ENCODE results near the gene TOLLIP.

TOLLIP gene

GRCh38 chr11:1241706-1242105 is 67.7 kb downstream of the TOLLIP start:
- TF ChIP-seq CTCF (IDR thresholded peaks at IDR 0.05; ENCODE audit: low read depth, low read length), result no peak
- H3K4me3 ChIP-seq (ENCODE audit: low read depth, low read length), result no peak overlapping the region

GRCh38 chr11:1240771-1241170 is 68.7 kb downstream of the TOLLIP start:
- no peak for TF ChIP-seq CTCF (IDR thresholded peaks at IDR 0.05; ENCODE audit: low read depth, low read length)
- no peak overlapping the region for H3K4me3 ChIP-seq (ENCODE audit: low read depth, low read length)

- H3K4me3 ChIP-seq (ENCODE audit: low read depth, low read length), result no peak overlapping the region
- no peak for TF ChIP-seq CTCF (IDR thresholded peaks at IDR 0.05; ENCODE audit: low read depth, low read length)
Measured at GRCh38 chr11:1239596-1240205, 69.7 kb downstream of the TOLLIP start.

DNA sequence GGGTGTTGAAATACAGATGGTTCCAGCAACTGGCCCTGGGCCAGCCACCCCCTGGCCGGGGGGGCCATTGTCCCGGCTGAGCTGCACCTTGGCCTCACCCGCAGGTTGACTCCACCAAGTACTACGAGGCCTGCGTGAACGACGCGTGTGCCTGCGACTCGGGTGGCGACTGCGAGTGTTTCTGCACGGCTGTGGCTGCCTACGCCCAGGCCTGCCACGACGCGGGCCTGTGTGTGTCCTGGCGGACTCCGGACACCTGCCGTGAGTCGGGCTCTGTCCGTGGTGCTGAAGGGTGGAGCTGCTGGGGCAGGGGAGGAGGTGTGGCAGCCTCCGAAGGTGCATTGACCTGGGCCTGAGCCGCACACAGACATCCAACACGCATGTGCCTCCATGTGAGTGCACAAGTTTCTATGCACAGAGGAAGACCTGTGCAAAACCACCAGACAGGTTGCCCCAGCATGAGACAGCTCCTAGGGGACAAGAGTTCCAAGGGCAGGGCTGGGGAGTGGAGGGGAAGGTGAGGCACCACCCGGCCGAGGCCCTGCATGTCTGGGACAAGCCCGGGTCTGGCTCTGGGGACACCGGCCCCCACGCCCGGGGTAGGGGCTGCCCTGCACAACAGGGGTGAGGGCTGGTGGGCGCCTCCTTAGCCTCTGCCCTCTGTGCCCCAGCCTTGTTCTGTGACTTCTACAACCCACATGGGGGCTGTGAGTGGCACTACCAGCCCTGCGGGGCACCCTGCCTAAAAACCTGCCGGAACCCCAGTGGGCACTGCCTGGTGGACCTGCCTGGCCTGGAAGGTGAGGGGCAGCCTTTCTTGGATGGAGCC is 70.5 kb downstream of the TOLLIP start:
- no peak overlapping the region for H3K4me3 ChIP-seq (ENCODE audit: low read depth, low read length)
- TF ChIP-seq CTCF (IDR thresholded peaks at IDR 0.05; ENCODE audit: low read depth, low read length), result no peak

DNA sequence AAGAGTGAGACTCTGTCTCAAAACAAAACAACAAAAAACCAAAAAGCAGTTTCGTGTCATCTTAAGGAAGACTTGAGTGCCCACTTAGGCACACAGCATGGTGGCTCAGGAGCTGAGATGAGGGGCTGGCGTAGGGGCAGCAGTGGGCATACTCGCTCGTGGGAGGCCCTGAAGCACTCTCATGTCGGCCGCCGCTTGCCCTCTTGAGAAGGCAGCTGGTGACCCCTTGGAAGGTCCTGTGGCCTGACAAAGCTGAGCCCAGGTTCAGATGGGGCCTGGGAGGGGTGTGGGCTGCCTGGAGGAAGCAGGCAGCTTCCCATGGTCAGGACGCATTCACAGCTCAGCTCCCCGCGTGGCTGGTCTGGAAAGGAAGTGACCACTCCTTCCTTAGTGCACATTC is 71.6 kb downstream of the TOLLIP start:
- TF ChIP-seq CTCF (IDR thresholded peaks at IDR 0.05; ENCODE audit: low read depth, low read length), result no peak
- no peak overlapping the region for H3K4me3 ChIP-seq (ENCODE audit: low read depth, low read length)

DNA sequence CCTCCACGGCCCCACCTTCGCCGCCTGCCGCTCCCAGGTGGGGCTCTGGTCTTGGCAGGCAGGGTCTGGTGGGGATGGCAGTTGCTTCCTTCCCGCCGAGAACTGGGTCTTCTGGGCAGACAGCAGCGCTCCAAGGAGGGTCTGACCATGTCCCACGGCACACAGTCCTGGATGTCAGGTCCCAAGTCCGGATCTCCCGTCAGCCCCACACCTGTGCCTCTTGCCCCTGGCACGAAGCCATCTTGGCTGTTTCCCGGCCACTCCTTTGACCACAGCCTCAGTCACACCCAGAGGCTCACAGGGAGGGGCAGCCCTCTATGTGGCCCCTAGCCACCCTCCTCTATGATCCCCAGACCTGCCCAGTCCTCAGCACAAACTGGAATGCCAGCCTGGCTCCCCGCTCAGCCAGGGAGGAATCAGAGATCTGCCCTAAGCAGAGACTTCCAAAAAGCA is 72.3 kb downstream of the TOLLIP start:
- H3K4me3 ChIP-seq (ENCODE audit: low read depth, low read length), result no peak overlapping the region
- no peak for TF ChIP-seq CTCF (IDR thresholded peaks at IDR 0.05; ENCODE audit: low read depth, low read length)

All from WI38 (cell line).